H7 (cell line): Measurements from ENCODE around the gene ATG14. TPM values are rescaled to one million over a fixed set of nuclear protein-coding genes. Genes with fewer than 3 reads are reported as not detected.

Experiments
- total RNA-seq: library from RNA; depleted of rRNA; stranded (reverse); fragments of >200 nt; shearing (Covaris generic); gene quantifications from 2 replicates; pipeline ENCODE4 v1.2.3, GENCODE V29; 2014; rRNA removed

The ATG14 gene
- total RNA-seq, 1 experiment from 2014 or later, result 9.6 TPM

Other genes with a start within 250 kb of the ATG14 start
- gene DLGAP5, start 220.2 kb downstream of the ATG14 start, total RNA-seq, result 102 and 147 TPM in 2 replicates
- gene FBXO34, start 140.4 kb downstream of the ATG14 start, total RNA-seq, result 13.8 and 16.6 TPM in 2 replicates
- not detected in 2 replicates for gene TBPL2, start 28.8 kb upstream of the ATG14 start, total RNA-seq
- 55.8 and 109 TPM in 2 replicates for gene KTN1, start 168.4 kb upstream of the ATG14 start, total RNA-seq